CD14-positive monocyte (primary cell): ENCODE measurements around the gene LRRC10B. TPM values are rescaled to one million over a fixed set of nuclear protein-coding genes. Genes with fewer than 3 reads are reported as not detected.

Experiments
- DNase-seq, 3 donors: peaks; one replicate each; pipeline ENCODE4 v3.0.0-alpha.2; 2011 to 2022
- H2AFZ ChIP-seq: 2 replicates; pipeline ENCODE4 v1.6.0; 2012; ENCODE audit warnings: mild to moderate bottlenecking, low read depth, low read length, inconsistent platforms; ENCODE audit not compliant: insufficient read depth, poor library complexity, severe bottlenecking
- H3K27ac ChIP-seq, 2 donors: 1 replicate in 1 of 2; 2 replicates in 1 of 2; pipeline ENCODE4 v1.5.1; 2012 to 2013; ENCODE audit warnings: low read length in 2 of 2, control low read depth in 1 of 2, inconsistent platforms in 1 of 2, low read depth in 1 of 2, mild to moderate bottlenecking in 1 of 2
- H3K27me3 ChIP-seq, 2 donors: one replicate each; pipeline versions ENCODE4 v1.6.0 to v1.6.1; 2011 to 2013; ENCODE audit warnings: low read length in 2 of 2; ENCODE audit not compliant: control insufficient read depth in 2 of 2, insufficient read depth in 2 of 2
- H3K36me3 ChIP-seq, 2 donors: replicated peaks in 1 of 2; 1 replicate in 1 of 2; 2 replicates in 1 of 2; pipeline versions ENCODE4 v1.5.1 to v1.6.1; 2012 to 2013; ENCODE audit warnings: low read length in 2 of 2, control low read depth in 1 of 2, inconsistent platforms in 1 of 2, mild to moderate bottlenecking in 1 of 2; ENCODE audit not compliant: insufficient read depth in 2 of 2, control insufficient read depth in 1 of 2
- H3K4me1 ChIP-seq, 2 donors: 1 replicate in 1 of 2; 2 replicates in 1 of 2; pipeline versions ENCODE4 v1.5.1 to v1.6.1; 2012 to 2013; ENCODE audit warnings: low read length in 2 of 2, control low read depth in 1 of 2, inconsistent platforms in 1 of 2, mild to moderate bottlenecking in 1 of 2, moderate library complexity in 1 of 2; ENCODE audit not compliant: insufficient read depth in 2 of 2, control insufficient read depth in 1 of 2
- H3K4me2 ChIP-seq: replicated peaks from 2 replicates; pipeline ENCODE3; 2012; ENCODE audit warnings: low read length, moderate library complexity, mild to moderate bottlenecking; ENCODE audit not compliant: poor library complexity, severe bottlenecking; ENCODE audit errors: extremely low read depth
- H3K4me3 ChIP-seq, 3 experiments: fragments of 200-600 bp in 1 of 3; sonication (generic) in 1 of 3; replicated peaks in 1 of 3; 1 replicate in 2 of 3; 2 replicates in 1 of 3; pipeline ENCODE4 v1.5.1; 2011 to 2013; ENCODE audit warnings: low read length in 3 of 3, mild to moderate bottlenecking in 3 of 3, control low read depth in 2 of 3, low read depth in 2 of 3, inconsistent platforms in 1 of 3, moderate library complexity in 1 of 3
- H3K79me2 ChIP-seq: 2 replicates; pipeline ENCODE4 v1.6.0; 2012; ENCODE audit warnings: mild to moderate bottlenecking, control low read depth, inconsistent platforms, low read length, moderate library complexity; ENCODE audit not compliant: insufficient read depth
- H3K9ac ChIP-seq: 2 replicates; pipeline ENCODE4 v1.6.0; 2017; ENCODE audit warnings: low read length, mild to moderate bottlenecking; ENCODE audit not compliant: insufficient read depth, poor library complexity, severe bottlenecking
- H3K9me3 ChIP-seq, 2 donors: replicated peaks in 1 of 2; 1 replicate in 1 of 2; 2 replicates in 1 of 2; pipeline versions ENCODE4 v1.5.1 to v1.6.1; 2012 to 2013; ENCODE audit warnings: low read length in 2 of 2, control low read depth in 1 of 2; ENCODE audit not compliant: control insufficient read depth in 1 of 2, insufficient read depth in 1 of 2
- H4K20me1 ChIP-seq: 2 replicates; pipeline ENCODE4 v1.6.0; 2012; ENCODE audit warnings: mild to moderate bottlenecking, low read length, control low read depth, moderate library complexity; ENCODE audit not compliant: insufficient read depth
- H3K27ac Mint-ChIP-seq, 7 donors: one replicate each; pipeline ENCODE4 v1.8.0; 2020; ENCODE audit warnings: mild to moderate bottlenecking in 7 of 7, mixed read lengths in 7 of 7, moderate library complexity in 6 of 7, inconsistent platforms in 2 of 7
- H3K27me3 Mint-ChIP-seq, 3 donors: one replicate each; pipeline ENCODE4 v1.8.0; 2021 to 2022; ENCODE audit warnings: low read depth in 3 of 3, mild to moderate bottlenecking in 3 of 3, mixed read lengths in 3 of 3, moderate library complexity in 3 of 3, inconsistent platforms in 1 of 3
- H3K36me3 Mint-ChIP-seq, 2 donors: one replicate each; pipeline ENCODE4 v1.8.0; 2020; ENCODE audit warnings: mixed read lengths in 2 of 2, inconsistent platforms in 1 of 2, mild to moderate bottlenecking in 1 of 2
- H3K4me1 Mint-ChIP-seq: one replicate; pipeline ENCODE4 v1.8.0; 2020; ENCODE audit warnings: mild to moderate bottlenecking, mixed read lengths
- H3K4me3 Mint-ChIP-seq, 2 donors: one replicate each; pipeline ENCODE4 v1.8.0; 2020; ENCODE audit warnings: mild to moderate bottlenecking in 2 of 2, mixed read lengths in 2 of 2, moderate library complexity in 1 of 2
- H3K9me3 Mint-ChIP-seq, 7 donors: one replicate each; pipeline ENCODE4 v1.8.0; 2020 to 2022; ENCODE audit warnings: mixed read lengths in 7 of 7, mild to moderate bottlenecking in 6 of 7, moderate library complexity in 6 of 7, inconsistent platforms in 2 of 7
- WGBS: methylation state at CpG from one replicate; pipeline ENCODE4 v1.1.5; 2013; ENCODE audit warnings: missing lambda C conversion rate; ENCODE audit not compliant: insufficient coverage; 5-methylcytosine and 5-hydroxymethylcytosine counted together
- intact Hi-C, 2 donors: fragments of 100-400 bp; cut with micrococcal nuclease; formaldehyde crosslinking; loops; one replicate each; pipeline versions ENCODE4 v1.15.0 to v1.15.1; 2023
- polyA plus RNA-seq, 3 donors: library from polyadenylated mRNA; depleted of rRNA in 1 of 3; unstranded in 2 of 3; stranded (reverse) in 1 of 3; fragments of 300-500 nt in 2 of 3; fragments of >200 nt in 1 of 3; fragmentation: Illumina TruSeq in 2 of 3; gene quantifications; 1 replicate in 2 of 3; 2 replicates in 1 of 3; pipeline ENCODE4 v1.2.3, GENCODE V29; 2012 to 2021
- TF ChIP-seq, protein P1 (sequence below): fragments of 200-600 bp; IDR thresholded peaks from one replicate; pipeline ENCODE4 v1.8.0; 2022; ENCODE audit warnings: antibody characterized with exemption, mild to moderate bottlenecking

The LRRC10B gene
- polyA plus RNA-seq, 3 donors, result not detected

DNA sequence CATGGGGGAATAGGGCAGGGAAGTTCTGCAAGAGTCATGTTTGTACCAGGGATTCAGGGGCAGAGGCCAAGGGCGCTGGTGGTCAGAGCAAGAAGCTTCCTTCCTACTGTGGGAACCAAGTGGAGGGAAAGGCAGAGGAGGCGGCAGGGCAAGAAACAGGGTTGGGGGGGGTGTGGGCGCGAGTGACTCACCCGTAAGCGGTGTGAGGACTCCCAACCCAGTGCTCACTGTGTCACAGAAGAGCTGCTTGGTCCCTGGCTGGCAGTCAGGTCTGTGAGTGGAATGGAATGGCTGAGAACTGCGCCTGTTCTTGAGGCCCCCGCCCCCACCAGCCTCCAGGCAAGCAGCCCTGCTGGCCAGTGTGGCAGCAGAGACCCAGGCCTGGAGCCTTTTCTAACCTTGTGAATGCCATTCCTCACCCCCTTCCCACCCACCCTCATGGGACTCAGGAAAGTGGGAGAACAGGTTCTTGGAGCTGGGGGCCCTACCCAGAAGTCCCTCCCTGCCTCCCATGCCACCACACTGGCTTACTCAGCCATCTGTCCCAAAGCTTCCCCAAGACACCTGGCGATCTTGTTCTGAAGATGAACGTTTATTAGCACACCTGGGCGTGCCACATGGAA lies 4.7 kb downstream of the LRRC10B start:
- H3K4me1 ChIP-seq, result peaks cover 7 to 26% of the 10 kb centered on the region in 2 donors
- Mint-ChIP-seq H3K27me3 (peaks cover 34 to 63% (median 36%) of the 10 kb centered on the region in 3 donors), H3K9me3 (peaks cover 0 to 8% (median 3%) of the 10 kb centered on the region in 7 donors), H3K4me1 (peaks cover 9% of the 10 kb centered on the region), H3K36me3 (no peaks in the 10 kb centered on the region), H3K4me3 (peak overlapping the region in 1 of 2 donors; percentile 14), H3K27ac (no peak overlapping the region)
- no peak overlapping the region for H2AFZ ChIP-seq
- H4K20me1 ChIP-seq, result no peaks in the 10 kb centered on the region
- 86% methylated on average over 6 of the region's 11 CpGs for WGBS
- TF ChIP-seq, protein P1, sequence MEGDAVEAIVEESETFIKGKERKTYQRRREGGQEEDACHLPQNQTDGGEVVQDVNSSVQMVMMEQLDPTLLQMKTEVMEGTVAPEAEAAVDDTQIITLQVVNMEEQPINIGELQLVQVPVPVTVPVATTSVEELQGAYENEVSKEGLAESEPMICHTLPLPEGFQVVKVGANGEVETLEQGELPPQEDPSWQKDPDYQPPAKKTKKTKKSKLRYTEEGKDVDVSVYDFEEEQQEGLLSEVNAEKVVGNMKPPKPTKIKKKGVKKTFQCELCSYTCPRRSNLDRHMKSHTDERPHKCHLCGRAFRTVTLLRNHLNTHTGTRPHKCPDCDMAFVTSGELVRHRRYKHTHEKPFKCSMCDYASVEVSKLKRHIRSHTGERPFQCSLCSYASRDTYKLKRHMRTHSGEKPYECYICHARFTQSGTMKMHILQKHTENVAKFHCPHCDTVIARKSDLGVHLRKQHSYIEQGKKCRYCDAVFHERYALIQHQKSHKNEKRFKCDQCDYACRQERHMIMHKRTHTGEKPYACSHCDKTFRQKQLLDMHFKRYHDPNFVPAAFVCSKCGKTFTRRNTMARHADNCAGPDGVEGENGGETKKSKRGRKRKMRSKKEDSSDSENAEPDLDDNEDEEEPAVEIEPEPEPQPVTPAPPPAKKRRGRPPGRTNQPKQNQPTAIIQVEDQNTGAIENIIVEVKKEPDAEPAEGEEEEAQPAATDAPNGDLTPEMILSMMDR, result no peak
- H3K36me3 ChIP-seq, result no peaks in the 10 kb centered on the region
- no peak for DNase-seq
- peaks cover 0 to 10% of the 10 kb centered on the region in 2 donors for H3K9me3 ChIP-seq
- peaks cover 12 to 25% of the 10 kb centered on the region in 2 donors for H3K27me3 ChIP-seq
- H3K9ac ChIP-seq, result no peak overlapping the region
- intact Hi-C loops, result no loop called here
- no peaks in the 10 kb centered on the region for H3K79me2 ChIP-seq
- H3K4me2 ChIP-seq, result no peak overlapping the region
- no peak overlapping the region for H3K4me3 ChIP-seq
- H3K27ac ChIP-seq, result no peak overlapping the region

DNA sequence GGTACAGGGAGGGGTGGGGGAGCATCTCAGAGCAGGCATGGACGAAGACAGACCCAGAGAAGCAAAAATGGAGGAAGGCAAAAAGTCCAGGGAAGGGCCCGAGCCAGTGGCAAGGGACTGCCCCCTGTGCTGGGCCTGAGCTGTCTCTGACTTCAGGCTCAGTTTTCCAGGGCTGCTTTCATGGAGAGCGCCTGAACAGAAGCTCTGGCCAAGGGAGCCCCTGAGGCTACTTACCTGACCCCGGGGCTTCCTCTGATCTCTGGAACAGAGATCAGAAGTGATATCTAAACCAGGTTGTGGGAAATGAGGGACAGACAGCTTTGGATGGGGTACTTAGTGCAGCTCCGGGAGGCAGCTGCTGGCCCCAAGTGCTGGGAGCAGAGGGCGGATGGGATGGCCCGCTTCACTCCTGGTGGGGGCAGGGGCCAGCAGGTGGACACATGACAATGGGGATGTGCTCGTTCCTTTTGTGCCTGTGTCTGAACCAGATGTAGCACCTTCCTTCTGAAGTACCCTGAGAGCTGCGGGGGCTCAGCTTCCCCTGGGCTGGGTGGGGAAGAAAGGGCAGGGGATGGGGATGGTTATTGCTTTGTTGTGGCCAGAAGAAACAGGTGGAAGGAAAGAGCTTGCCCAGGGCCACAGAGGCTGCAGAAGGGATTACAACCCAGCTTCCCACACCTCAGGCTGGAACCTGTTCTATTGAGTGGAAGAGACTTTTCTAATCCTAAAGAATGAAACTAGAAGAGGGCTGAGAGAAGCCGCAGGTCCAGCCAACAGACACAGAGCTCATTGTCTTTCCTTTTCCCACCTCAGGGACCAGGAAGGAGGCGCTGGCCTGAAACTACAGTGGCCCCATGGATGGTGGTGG lies 5.7 kb downstream of the LRRC10B start:
- Histone ChIP-seq H3K9me3 (peaks cover 0 to 10% of the 10 kb centered on the region in 2 donors), H3K4me3 (no peak overlapping the region), H3K27ac (no peak overlapping the region), H3K4me2 (no peak overlapping the region), H3K4me1 (peaks cover 6 to 17% of the 10 kb centered on the region in 2 donors), H4K20me1 (no peaks in the 10 kb centered on the region), H2AFZ (no peak overlapping the region), H3K27me3 (peaks cover 7 to 23% of the 10 kb centered on the region in 2 donors), H3K36me3 (no peaks in the 10 kb centered on the region), H3K9ac (no peak overlapping the region), H3K79me2 (no peaks in the 10 kb centered on the region)
- TF ChIP-seq, protein P1, result no peak
- Mint-ChIP-seq H3K4me1 (peaks cover 8% of the 10 kb centered on the region), H3K4me3 (no peak overlapping the region), H3K27ac (no peak overlapping the region), H3K9me3 (peaks cover 0 to 6% (median 2%) of the 10 kb centered on the region in 7 donors), H3K27me3 (peaks cover 28 to 54% (median 29%) of the 10 kb centered on the region in 3 donors), H3K36me3 (no peaks in the 10 kb centered on the region)
- WGBS, result 80% methylated on average over 8 of the region's 11 CpGs
- intact Hi-C loops, result loop anchor here in 1 of 2 donors (2.0 kb wide), 1 partner anchor 67 kb away; no protein-coding TSS in a partner anchor
- DNase-seq, result no peak
